NCI-H2029 treated with DMSO at 0.1 percent for 48 hours (cell line): ENCODE measurements around the gene EMID1.

Source experiments
- DNase-seq: peaks from one replicate; lab custom pipeline; 2025; lab: John Stamatoyannopoulos, UW

Gene EMID1

DNA sequence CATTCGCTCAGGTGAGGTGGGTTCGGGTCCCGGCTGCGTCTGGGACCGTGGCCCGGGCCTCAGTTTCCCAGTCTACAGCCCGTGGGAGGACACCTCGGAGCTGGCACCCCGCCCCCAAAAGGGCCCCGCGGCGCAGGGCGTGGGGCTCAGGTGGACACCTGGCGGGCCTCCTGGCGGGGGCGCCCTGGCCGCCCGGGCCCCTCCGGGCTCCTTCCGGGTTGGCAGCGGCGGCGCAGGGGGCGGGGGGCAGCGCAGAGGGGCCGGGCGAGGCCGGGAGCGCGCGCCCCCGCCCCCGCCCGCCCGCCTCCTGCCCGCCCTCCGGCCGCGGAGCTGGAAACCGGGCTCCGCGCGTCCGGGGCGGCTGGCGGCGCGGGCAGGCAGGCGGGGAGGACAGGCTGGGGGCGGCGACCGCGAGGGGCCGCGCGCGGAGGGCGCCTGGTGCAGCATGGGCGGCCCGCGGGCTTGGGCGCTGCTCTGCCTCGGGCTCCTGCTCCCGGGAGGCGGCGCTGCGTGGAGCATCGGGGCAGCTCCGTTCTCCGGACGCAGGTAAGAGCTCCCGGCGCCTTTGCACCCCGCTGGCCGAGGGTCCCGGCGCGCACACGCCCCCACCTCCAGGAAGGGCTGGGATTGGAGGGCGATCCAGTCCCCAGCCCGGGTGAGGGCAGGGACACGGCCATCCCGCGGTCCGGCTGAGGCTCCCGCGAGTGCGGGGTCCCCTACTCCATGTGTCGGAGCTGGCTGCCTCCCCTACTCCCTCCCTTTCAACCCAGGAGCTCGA is at the start of gene EMID1:
Gene EMID1 (plus strand): TSS at position 303 of the 778 bp plus-strand sequence. CDS start 143 bp downstream, at position 446.
- no peak for DNase-seq

DNA sequence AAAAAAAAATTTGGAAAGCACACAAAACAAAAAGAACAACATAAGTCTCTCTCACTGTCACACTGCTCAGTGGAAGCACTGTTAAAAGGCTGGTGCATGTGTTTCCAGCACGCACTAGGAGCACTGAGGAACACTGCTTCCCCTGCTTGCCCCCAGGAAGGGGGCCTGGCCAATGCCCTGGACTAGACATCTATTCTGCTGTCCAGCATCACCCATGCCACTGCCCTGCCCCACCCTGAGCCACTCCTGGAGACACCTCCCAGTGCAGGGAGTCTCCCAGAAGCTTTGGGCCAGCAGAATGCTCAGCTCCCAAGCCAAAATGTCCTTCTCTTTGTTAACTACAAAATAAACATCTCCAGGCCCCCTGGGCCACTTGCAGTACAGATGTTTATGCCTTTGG is 49.7 kb upstream of the EMID1 start:
- no peak for DNase-seq

DNA sequence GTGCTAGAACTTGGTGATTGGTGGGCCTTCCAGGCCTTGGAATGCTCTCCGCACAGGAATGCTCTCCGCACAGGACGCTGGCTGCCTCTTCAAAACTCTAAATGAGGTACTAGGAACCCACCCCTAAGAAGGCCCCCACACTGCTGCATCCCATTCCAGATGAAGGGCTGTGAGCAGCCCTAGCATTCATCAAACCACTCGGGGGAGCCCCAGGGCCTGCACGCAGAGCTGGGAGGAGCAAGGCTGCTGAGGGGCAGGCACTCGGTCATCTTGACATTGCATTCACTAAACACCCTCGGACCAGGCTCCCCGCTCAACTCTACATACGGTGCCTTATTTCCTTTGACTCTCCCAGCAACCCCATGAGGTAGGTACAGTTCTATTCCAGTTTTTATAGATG is 49.2 kb upstream of the EMID1 start:
- DNase-seq, result no peak

DNA sequence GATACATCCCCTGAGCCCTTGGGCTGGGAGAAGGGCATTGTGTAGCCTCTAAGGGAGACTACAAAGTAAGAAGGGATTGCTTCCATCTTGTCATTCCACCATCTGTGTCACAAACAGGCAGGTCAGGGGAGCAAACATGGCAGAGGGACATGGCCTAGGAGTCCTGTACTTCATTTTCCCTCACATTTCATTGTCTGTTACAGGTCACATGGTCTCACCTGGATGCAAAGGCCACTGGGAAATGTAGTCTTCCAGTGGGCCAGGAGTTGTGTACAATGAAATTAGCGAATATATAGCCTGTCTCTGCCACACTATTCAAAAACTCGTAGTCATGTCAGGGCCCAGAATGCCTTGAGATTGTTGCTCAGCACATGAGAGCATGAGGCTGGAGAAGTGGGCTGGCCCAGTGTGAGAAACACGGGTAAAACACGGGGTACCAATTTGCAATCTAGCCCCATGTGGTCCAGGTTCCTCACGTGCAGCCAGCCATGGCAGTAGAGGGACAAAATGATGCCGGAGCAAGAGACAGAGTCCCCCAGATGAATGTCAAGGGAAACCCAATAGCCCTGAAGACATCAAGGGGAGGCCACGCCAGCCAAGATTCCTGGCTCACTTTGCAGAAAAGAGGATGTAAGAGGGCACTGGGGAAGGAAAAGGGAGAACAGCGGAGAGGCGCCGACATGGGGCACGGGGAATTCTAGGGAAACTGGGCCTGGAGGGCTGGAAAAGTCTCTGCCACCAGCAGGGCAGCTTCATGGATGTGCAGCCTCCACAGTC is 47.7 kb upstream of the EMID1 start:
- no peak for DNase-seq

DNA sequence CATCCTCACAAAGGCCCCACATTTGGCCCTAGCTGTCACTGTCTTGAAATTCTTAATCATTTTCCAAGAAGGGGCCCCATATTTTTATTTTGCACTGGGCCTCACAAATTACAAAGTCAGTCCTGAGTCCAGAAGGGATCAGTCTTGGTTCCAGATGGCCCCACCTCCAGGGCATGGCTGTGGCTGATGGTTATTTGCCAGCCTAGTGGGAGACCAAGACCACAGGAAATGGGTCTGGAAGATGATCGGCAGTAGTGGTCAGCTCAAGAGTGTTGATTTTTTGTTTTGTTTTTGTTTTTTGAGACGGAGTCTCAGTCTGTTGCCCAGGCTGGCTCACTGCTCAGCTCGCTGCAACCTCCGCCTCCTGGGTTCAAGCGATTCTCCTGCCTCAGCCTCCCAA is 47.1 kb upstream of the EMID1 start:
- DNase-seq, result no peak

DNA sequence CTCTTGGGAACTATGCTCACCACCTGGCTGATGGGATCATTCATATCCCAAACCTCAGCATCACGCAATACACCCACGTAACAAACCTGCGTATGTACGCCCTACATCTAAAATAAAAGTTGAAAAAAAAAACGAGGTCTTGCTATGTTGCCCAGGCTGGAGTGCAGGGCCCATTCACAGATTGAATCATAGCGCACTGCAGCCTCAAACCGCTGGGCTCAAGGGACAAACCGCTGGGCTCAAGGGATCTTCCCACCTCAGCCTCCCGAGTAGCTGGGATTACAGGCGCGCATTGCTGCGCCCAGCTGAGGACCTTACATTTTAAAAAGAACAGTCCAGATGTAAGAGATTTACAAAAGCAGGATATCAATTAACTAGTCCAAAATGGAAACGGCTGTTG is 41.9 kb upstream of the EMID1 start:
- no peak for DNase-seq

DNA sequence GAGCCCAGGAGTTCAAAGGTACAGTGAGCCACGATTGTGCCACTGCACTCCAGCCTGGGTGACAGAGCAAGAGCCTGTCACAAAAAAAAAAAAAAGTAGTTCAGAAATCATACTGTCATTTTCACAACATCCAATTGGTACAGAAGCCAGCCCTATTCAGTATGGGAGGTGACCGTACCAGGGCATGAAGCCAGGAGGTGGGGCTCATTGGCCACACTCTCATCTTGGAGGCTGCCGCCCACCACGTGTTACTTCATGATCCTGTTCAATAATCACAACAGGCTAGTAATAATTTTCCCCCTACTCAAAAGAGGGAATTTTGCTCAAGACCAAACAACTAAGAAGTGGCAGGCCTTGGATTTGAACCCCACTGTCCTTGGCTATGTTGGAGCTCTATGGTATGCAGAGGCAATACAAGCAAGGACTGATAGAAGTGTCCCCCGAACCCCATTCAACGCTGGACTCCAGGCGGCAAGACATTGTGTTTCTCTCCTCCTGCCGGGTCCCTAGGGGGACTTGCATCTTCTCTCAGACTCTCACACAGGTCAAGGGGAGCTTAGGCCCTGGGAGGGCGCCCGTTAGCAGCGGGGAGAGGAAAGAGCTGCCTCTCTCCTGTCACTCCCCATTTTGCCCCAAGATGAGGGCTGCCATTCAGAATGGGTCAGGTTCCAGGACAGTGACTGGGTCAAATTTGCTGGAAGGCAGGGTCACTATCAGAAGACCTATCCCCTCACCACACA is 40.2 kb upstream of the EMID1 start:
- DNase-seq, result no peak

DNA sequence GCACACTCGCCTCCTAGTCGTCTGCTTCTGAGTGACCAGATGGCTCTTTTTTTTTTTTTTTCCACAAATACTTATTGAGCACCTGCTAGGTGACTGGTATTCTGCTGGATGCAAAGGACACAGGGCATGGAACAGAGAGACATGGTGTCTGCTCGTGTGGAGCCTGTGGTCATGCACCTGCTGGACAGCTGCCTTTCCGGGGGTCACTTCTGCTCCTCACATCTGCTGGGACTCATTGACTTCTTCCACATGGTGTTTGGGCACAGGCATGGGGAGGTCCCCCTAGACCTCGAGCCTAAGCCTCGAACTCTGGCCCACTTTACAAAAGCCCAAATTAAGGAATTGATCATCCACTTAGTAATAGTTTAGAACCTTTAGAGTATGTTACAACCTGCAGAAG is 39.5 kb upstream of the EMID1 start:
- no peak for DNase-seq

DNA sequence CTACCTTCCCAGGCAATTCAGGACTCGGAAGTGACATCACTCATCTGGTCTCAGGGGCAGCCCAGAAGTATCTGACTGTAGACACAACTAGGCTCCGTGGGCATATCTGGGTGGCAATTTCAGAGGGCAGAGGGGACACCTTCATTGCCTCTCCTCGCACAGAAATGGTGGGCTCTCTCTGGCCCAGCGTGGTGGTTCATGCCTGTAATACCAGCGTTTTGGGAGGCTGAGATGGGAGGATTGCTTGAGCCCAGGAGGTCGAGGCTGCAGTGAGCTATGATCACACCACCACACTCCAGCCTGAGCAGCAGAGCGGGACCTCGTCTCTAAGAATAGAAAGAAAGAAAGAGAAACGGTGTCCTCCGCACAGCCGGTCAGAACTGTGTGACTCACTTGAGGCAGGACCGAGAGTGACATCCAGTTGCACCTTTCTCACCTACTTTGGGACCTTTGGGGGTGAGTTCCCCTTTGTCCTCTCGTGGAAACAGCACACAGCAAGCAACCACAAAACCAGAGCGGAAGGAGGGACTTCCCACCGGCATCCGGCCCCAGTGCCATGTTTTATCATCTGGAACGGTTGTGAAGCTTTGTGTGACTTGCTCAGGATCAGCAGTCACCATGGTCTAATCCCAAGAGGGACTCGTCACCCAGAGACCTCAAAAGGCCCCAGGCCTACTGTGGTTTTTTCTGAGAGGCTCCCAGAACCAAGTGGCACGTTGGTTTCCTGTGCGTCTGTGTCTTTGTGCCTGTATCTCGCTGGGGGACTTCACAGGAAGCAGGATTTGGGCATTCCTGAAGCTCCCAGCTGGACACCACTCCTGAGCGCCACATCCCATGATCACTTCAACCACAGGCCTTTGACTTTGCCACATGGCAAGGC is 38.4 kb upstream of the EMID1 start:
- no peak for DNase-seq

DNA sequence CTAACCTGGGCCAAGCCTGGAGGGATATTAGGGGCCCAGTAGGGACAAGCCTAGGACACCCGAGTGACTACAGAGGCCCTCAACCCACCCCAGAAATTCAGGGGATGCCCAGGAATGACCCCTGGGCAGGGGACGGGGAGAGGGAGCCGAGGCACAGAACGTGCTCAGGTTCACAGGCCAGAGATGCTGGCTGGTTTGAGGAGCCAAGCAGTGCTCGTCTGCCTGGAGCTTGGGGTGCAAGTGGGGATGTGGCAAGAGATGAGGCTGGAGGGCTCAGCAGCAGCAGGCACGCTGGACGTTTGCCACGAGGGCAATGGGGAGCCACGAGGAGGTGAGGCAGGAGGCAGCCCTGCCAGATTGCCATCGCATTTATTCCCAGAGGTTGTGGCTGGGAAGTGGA is 34.0 kb upstream of the EMID1 start:
- no peak for DNase-seq

DNA sequence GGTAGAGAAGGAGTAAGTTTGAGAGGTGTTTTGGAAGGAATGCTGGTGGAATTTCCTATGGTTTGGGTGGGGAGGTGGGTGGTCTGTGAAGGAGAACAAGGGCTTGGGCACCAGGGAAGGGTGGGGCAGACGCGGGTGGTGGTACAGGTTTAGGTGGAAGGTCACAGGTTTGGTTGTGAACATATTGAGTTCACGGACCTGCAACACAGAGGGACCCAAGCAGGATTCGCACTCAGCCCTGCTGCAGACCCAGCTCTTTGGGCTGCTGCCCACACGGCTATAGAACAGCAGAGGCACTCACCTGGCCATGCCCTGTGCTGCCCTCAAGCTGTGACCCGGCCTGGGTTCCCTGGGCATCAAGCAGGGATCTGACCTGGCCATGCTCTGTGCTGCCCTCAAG is 33.5 kb upstream of the EMID1 start:
- no peak for DNase-seq

DNA sequence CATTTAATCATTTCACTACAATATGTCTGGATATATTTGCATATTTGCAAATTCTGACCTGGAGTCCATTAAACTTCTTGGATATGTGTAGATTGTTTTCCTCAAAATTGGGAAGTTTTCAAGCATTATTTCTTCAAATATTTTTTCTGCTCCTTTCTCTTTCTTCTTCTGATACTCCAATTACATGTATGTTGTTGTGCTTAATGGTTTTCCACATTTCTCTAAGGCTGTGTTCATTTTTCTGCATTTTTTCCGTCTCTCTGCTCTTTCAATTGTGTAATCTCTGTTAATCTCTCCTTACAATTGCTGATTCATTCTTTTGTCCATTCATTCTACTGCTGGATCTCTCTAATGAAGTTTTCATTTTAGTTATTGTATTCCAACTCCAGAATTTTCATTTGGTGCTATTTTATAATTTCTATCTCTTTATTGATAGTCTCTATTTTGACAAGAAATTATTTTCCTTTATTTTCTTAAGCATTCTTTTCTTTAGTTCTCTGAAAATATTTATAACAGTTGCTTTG is 30.3 kb upstream of the EMID1 start:
- no peak for DNase-seq

DNA sequence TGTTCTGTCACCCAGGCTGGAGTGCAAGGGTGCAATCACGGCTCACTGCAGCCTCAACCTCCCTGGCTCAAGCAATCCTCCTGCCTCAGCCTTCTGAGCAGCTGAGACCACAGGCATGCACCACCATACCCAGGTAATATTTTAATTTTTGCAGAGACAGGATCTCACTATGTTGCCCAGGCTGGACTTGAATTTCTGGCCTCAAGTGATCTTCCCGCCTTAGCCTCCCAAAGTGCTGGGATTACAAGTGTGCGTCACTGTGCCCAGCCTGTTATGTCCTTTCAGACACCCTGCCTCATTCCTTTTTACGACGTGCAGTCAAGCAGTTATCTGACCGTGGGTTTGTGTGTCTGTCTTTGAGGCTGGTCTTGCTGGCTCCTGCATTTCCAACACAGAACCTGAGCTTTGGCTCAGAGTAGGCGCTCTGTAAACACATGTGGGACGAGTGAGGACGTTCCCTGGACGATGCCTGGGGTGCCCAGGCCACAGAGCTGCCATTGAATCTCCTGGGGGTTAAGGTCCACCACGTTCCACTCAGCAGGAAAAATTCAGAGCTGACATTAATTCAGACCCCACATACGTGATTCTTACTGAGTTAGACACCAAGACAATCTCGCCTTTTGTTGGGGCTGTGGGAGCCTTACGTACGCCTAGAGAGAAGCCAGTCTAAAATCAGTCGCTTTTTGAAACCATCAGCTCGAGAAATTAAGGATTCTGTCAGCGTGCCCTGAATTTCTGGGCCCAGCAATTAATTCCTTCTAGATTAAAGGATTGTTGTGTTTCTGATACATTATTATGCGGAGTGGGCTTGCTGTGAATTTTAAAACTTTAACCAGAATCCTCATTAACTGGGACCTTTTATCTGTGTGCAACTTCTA is 21.5 kb upstream of the EMID1 start:
- no peak for DNase-seq

DNA sequence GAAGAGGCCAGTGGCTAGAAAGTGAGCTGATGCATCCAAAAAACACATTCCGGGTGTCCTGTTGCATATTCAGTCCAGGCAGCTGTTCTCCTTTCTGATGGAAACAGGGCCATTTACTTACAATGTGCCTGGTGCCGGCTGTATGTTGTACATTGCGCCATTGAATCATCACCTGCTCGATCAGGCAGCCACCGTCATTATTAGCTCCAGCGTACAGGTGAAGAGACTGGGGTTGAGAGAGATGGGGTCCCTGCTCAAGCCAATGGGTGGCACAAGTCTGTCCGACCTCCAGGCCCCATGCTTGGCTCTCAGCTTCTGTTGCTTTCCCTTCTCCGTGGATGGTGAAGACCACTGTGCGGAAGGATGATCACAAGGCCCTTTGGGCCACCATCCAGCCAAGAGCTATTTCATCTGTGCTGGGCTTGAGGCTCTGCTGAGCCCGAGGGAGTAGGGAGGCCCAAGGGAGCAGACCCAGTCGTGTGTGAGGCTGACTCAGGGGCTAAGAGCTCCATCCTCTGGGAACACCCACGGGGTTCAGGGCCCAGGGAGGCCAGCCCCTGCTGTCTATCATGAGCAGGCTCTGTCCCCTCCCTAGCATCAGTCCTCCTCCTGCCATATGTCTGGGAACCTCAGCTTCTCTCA is 20.7 kb upstream of the EMID1 start:
- DNase-seq, result no peak

DNA sequence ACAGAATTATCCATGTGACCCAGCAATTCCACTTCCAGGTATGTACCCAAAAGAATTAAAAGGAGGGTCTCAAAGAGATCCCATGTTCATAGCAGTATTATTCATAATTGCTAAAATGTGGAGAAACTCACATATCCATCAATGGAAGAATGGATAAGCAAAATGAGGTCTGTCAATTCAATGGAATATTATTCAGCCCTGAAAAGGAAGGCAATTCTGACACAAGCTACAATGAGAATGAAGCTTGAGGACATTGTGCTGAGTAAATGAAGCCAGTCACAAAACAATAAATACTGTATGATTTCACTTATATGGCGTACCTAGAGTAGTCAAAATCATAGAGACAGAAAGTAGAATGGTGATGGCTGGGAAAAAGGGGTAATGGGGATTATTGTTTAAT is 19.4 kb upstream of the EMID1 start:
- DNase-seq, result no peak

DNA sequence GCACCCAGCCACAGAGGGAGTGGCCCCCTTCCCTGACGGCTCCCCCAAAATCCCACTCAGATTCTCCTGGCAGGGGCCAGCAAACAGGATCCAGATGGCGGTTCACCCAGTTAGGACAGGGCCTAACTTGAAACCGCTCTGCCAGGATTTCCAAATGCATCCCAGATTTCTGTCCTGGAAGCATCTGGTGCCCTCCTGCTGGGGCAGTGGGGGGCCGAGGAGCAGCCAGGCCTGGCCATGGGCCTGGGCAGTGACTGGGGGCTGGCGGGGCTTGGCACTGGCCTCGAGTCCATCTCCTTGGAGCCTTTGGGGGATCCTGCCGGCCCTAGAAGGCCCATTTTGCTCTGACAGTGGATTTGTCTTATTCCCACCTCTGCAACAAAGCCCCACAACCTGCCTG is 17.9 kb upstream of the EMID1 start:
- DNase-seq, result no peak

DNA sequence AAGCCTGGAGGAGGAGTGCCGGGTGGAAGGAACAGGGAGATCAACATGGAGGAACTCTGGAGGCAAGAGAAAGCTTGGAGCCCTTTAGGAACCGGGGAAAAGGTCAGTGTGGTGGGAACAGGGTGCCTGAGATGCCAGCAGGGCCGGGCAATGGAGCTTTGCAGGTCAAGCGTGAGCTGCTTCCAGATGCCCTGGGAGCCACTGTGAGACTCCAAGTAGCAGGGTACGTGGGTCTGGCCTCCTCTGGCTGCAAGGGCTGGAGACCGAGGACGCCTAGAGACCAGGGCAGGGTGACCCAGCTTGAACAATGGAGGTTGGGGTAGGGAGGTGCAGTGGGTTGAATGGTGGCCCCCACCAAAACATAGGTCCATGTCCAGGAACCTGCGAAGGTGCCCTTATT is 15.6 kb upstream of the EMID1 start:
- no peak for DNase-seq

DNA sequence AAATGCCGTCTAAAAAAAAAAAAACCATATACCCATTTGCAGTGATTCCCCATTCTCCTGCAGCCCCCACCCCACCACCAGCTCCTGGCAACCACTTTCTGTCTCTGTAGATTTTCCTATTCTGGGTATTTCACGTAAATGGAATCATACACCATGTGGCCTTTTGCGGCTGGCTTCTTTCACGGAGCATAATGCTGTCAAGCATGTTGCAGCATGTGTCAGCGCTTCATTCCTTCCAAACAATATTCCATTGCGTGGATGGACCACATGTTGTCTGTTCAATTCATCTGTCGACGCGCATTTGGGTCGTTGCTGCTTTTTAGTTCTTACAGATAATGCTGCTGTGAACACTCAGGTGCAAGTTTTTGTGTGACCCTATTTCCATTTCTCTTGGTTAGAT is 14.8 kb upstream of the EMID1 start:
- DNase-seq, result no peak

DNA sequence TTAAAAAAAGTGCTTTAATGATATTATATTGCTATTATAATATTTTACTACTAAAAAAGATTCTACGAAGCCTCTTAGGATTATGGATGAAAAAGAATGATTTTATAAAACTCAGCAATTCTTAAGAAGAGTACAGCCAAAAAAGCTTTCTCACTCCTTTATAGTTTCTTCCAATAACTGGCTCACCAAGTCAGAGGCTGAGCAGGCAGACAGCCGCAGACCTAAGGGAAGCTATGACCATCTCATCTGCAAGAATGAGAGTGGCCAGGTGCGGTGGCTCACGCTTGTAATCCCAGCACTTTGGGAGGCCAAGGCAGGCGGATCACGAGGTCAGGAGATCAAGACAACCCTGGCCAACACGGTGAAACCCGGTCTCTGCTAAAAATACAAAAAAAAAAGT is 12.7 kb upstream of the EMID1 start:
- DNase-seq, result no peak

DNA sequence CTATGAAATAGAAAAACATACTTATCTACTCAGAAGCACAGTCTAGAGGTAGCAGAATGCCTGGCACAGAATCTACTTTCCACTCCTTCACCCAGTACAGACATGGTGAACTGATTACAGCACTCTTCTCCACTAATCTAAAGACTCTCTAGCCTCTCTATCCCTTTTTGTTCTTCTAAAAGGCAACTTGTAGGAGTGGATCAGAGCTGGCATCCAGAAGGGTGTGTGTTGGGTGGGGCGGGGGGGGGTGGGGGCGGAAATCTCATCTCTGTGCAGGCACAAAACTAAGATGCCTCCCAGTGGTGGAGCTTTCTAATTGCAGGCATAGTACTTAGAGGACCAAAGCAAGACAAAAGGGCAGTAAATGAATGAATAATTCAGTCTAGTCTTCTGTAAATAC is 11.5 kb upstream of the EMID1 start:
- no peak for DNase-seq
